Astrocyte of the hippocampus (primary cell): ENCODE measurements around the gene WDFY3.
A peak's percentile ranks its signal among the peaks of the same experiment; 100 is the strongest.
"Not testable (repeated sequence)": the region's sequence is repeated elsewhere in the genome, so short reads cannot be mapped to it uniquely, and the experiment has no call there.

ENCODE experiments used
- DNase-seq: peaks from one replicate; pipeline ENCODE4 v3.0.0; 2011; ENCODE audit warnings: low read depth, low spot score

The WDFY3 gene

DNA sequence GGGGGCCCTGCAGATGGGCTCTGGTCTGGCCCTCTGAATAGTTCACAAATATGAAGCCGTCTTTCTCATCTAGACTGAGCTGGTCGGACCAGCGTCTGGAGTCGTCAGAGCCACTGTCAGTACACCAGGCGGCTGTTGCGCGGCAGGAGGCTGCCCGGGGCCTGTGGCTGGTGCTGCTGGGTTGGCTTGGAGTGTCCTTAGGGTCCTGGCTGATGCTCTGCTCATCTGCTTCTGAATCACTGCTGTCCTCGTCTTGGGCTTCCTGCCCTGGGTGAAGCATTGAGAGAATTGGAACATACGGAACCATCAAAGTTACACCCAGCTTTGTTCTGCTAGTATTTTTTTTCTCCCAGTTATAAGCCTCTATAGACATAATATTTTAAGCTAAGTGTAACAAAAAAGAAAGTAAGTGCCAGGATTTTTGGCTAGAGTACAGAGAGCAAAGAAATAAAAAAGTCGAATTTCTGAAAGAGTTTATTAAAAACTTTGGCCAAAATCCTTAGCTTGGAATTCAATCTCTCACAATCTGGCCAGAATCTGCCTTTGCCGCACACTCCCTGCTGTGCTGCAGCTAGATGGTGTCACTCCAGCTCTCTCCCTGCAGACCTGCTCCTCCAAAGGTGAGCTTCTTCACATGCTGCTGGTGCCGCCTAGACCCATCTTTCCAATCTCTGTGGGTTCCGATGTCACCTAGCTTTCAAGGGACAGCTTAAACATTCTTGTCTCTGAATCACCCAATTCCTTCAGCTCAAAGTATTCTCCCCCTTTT is 287.3 kb downstream of the WDFY3 start:
- no peak for DNase-seq

DNA sequence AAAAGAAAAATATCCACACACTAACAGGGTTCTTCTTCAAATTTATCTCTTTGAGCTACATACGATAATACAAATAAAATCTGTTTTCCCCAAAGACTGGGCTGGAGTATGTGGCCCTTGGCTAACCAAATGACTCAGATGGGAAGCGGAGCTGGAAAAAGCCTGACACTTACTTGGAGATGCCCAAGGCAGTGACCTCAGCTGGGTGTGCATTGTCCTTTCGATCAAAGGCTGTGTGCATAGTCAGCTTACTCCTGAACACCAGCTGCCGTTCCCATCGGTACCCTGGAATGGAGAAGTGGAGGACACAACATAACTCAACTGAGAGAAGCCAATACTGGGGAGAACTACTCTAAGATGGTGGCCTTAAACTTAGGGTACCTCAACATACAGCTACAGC is 288.5 kb downstream of the WDFY3 start:
- DNase-seq = no peak

- no peak for DNase-seq
Measured at GRCh38 chr4:84677093-84677492, 289.4 kb downstream of the WDFY3 start.

DNA sequence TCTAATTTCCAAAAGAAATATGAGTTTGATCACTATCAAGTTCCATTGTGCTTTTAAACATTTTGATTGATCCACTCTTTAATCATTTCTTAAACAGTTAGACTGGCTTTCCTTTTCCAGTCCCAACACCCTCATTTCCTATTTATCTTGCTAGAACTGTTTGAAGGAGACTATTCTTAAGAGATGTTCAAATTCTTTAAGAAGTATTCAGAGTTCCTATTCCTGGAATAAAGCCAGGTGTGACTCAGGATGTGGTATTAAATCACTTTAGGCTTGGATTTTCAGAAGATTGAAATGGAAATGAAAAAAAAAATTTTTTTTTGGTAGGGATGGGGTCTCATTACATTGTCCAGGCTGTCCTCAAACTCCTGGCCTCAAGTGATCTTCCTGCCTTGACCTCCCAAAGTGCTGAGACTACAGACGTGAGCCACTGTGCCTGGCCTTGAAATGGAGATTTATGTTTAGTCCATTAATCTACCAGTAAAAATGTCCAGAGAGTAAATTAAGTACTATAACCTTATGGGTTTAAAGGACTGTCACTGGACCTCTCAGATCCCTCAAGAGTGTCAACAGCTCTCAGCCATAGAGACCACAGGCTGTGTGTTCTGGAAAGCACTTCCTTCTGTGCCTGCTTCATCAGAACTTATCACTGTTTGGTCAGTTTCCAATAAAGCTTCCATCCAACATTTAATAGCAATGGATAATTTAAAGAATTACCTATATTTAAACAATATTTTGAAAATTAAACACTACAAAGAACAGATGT is 292.8 kb downstream of the WDFY3 start:
- peak; percentile 88 for DNase-seq

- DNase-seq = no peak
Measured at GRCh38 chr4:84672177-84672576, 294.3 kb downstream of the WDFY3 start.

DNA sequence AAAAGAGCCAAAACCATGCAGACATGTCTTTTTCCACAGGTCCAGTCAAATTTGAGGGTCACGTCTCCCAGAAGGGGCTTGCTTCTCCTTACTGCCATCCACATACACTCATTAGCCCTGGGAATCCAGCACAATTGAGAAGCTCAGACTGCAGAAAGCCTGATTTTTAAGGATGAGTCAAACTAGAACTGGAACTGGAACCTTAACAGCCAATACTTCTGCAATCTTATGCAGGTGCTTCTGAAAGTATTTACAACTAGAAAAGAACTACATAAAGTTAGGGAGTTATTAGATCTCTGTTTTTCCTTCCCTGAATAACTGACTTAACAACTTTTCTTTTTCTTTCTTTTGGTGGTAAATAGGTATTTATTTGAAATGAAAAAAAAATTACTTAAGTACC is 297.3 kb downstream of the WDFY3 start:
- DNase-seq = no peak

DNA sequence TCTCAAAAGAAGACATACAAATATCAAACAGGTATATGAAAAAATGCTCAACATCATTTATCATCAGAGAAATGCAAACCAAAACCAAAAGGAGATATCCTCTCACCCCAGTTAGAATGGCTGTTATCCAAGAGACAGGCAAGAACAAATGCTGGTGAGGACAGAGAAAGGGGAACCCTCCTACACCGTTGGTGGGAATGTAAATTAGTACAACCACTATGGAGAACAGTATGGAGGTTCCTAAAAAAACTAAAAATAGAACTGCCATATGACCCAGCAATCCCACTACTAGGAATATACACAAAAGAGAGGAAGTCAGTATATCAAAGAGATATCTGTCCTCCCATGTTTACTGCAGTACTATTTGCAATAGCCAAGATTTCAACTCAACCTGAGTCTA is 300.1 kb downstream of the WDFY3 start:
- no peak for DNase-seq

GRCh38 chr4:84664767-84665166 is 301.7 kb downstream of the WDFY3 start:
- not testable (repeated sequence) for DNase-seq

DNA sequence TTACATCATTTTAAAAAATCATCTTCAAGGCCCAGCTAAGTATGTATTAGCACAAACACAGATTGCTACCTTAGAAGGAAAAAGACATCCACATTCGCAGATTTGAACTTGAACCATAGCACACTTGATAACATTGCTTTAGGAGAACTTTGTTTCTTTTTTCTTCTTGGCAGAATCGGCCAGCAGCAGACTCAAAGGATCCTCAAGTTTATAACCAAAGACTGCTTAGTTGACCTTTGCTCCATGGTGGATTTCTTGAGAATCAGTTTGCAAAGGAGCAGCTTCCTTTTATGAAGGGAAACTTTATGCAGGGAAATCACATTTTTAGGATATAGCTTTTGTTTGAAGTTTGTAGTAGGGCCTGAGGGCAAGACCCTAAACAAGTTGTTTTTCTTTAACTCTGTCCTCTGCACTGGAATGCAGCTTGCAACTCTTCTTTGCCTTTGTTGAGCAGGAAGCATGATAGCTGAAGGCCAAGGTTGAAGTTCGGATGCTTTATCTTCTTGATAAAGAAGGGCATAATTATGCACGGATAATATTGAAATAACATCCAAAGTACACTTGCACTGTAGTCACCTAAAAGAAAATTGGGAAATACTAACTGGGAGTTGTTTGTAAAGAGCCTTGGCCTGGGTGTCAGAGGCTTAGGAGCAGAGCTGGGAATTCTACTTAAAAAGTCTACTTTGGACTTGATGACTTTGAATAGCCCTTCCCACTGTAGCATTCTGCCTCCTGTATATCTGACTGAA is 305.1 kb downstream of the WDFY3 start:
- DNase-seq = no peak

DNA sequence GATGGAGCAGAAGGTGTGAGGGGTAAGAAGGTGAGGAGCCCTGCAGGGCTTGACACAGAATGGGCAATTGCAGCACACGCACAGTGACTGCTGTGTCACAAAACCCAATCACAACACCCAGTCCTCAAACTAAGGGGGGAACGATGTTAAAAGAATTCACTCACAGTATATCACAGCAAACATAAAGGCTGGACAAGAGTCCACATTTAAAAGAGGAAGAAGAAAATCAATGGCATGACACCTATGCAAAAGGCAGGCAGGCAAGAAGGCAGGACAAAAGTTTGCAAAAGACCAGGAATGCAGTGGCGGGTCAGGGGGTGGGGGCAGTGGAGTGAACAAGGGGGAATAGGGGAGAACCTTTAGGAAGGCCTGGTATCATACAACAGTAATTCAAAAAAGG is 305.9 kb downstream of the WDFY3 start:
- DNase-seq = no peak

DNA sequence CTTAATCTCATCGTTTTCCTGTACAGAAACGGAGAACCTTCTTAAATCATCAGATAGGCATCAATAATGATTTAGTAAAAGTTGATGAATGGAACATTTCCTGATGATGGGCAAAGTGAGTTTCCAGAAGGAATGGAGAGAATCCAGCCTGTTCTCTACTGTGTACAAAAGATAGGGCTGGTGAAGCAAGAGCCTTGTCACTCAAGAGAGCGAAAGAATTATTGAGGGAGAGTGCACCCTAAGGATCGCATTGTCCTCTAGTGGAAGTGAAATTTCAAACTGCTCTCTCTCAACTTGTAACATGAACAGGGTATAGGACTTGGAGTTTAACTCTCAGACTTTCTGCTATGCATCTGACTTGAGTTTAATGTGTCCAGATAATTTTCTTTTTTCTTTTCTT is 314.0 kb downstream of the WDFY3 start:
- DNase-seq = no peak

DNA sequence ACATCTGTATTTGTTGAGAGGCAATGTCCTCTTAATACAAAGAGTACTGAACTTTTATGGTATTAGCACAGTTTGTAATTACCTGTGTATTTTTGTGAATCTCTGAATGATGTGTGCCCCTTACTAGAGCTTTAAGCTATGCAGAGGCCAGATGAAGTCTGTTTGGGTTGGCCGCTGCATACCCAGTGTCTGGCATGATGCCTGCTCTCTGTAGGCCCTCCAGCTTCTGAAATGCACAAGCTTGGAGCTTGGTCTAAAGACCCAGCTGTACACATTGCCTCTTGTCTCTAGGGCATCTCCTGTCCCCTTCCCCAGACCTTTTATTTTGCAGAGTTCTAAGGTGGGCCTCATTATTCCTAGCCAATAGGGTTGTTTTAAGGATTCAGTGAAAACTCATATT is 315.0 kb downstream of the WDFY3 start:
- DNase-seq = peak; percentile 61

GRCh38 chr4:84648863-84649647 is 317.4 kb downstream of the WDFY3 start:
- DNase-seq = no peak

DNA sequence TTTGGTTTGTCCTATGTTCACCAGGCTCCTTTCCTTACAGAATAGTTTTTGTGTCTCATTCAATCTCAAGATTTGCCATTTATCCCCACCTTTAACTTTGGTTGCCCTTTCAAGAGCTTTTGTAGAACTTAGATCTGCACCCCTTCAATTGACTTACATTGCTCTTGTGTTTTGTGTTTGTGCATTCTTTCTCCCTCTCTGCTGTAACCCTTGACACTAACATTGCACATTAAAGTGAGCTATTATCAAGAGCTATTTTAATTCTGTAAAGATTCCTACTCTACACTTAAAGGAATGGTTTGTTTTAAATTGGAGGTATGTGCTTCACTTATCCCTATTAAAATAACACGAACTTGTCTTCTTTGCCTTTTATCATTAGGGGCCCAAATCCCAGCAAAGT is 318.3 kb downstream of the WDFY3 start:
- DNase-seq = no peak

DNA sequence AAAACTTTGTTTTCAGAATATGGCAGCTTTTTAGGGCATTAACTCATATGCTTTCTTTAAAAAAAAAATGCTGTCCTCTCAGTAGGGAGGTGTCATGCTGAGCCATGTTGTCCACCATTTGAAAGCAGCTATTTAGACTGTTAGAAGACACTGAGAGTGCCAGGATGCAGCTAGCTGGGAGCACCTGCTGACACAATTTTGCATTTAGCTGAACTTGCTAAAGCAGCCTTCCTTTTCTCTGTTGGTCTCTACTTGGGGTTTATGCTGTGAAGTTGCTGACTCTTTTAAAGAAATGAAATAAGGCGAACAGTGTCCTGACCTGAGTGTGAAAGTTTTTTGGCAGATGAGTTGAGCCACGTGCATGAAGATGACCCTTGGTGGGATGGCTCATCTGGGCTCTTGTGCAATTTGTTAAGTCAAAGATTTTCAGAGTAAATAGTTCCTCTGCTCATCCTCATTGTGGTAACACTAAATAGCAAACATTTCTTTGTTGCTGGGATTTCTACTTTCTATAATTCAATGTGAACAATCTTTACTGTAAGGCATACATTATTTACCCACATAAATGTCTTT is 319.1 kb downstream of the WDFY3 start:
- DNase-seq = no peak

DNA sequence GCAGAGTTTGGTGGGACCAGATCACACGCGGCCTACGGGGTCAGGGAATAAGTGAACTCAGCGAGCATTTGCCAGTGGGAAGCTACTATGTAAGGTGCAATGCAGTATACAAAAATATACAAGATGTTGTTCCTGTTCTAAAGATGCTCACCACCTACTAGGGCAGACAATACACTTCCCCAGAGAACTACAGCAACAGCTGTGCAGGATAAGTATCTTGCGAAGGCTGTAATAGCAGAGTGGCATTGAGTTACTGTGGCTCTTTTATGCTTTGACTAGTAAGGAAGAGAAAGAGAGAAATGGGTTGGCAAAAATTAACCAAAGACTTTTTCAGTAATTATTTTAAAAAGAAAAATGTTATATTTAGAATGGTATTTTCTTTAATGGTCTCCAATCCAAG is 322.4 kb downstream of the WDFY3 start:
- no peak for DNase-seq

GRCh38 chr4:84639145-84639544 is 327.3 kb downstream of the WDFY3 start:
- DNase-seq = no peak

- peak; percentile 5 for DNase-seq
Measured at GRCh38 chr4:84638092-84638491, 328.4 kb downstream of the WDFY3 start.

DNA sequence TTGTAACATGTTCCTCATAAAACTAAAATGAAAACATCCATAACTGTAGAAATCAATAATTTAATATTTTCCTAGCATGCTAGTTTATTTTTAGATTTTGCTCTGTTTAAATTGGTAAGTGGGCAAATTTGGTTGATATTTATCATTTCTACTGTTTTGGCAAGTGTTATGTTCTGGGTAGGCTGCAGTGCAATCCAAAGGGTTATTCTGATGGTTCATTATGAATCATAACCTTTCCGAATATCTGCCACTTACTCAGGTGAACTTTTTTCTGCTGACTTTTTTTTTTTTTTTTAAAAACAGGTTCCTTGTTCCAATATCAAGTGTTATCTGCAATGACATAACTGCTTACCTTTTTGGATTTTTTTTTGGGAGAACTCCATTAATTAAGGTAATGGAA is 331.5 kb downstream of the WDFY3 start:
- DNase-seq = no peak

GRCh38 chr4:84632092-84632491 is 334.4 kb downstream of the WDFY3 start:
- DNase-seq = peak; percentile 47

DNA sequence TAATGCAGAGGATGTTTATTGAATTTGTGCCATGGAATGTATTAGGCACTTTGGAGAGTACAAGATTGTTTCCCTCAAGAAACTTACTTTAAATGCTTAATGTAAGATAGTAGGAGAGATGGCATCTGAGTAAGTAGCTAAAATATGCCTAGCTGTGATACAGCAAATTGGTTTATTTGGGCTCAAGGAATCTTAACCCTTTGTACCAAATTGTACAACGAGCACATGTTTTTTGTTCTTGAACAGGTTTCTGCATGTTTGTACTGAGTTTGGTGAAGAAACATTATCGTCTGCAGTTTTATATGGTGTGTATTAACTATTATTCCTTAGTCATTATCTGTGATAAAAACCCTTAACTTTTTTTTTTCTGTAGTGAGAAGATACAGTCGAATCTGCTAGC is 334.9 kb downstream of the WDFY3 start:
- DNase-seq = peak; percentile 2
